BLaER1 treated with 17β-estradiol and CSF1 and Interleukin-3, amounts not matched to agents 10 nM and 100 nM (cell line): ENCODE measurements around the gene CCDC30.
"Not testable (repeated sequence)": the region's sequence is repeated elsewhere in the genome, so short reads cannot be mapped to it uniquely, and the experiment has no call there.

Source experiments
- H3K27ac ChIP-seq, 11 experiments: shearing (Covaris generic); formaldehyde crosslinking; 2 replicates each; pipeline ENCODE4 v1.8.1; 2022
- H3K27me3 ChIP-seq, 11 experiments: shearing (Covaris generic); formaldehyde crosslinking; 2 replicates each; pipeline ENCODE4 v1.8.1; 2022
- H3K36me3 ChIP-seq, 11 experiments: shearing (Covaris generic); formaldehyde crosslinking; 2 replicates each; pipeline ENCODE4 v1.8.1; 2022
- H3K4me1 ChIP-seq, 10 experiments: shearing (Covaris generic); formaldehyde crosslinking; 2 replicates each; pipeline ENCODE4 v1.8.1; 2022
- H3K4me2 ChIP-seq, 11 experiments: shearing (Covaris generic); formaldehyde crosslinking; 2 replicates each; pipeline ENCODE4 v1.8.1; 2022
- H3K4me3 ChIP-seq, 10 experiments: shearing (Covaris generic); formaldehyde crosslinking; 2 replicates each; pipeline ENCODE4 v1.8.1; 2022
- H3K9ac ChIP-seq, 11 experiments: shearing (Covaris generic); formaldehyde crosslinking; 2 replicates each; pipeline ENCODE4 v1.8.1; 2022
- H3K9me3 ChIP-seq, 11 experiments: shearing (Covaris generic); formaldehyde crosslinking; replicated peaks in 1 of 11; 2 replicates each; pipeline ENCODE4 v1.8.1; 2022
- H4K20me1 ChIP-seq, 11 experiments: shearing (Covaris generic); formaldehyde crosslinking; 2 replicates each; pipeline ENCODE4 v1.8.1; 2022
- Cebpa-rat ChIP-seq, 11 experiments: shearing (Covaris generic); IDR thresholded peaks; 2 replicates each; pipeline ENCODE4 v1.8.1; 2022

CCDC30 gene

GRCh38 chr1:42675467-42675866 lies 212.4 kb downstream of the CCDC30 start:
- no peak overlapping the region for H3K9ac ChIP-seq
- H3K4me3 ChIP-seq = no peak overlapping the region
- H3K9me3 ChIP-seq = no peaks in the 10 kb centered on the region
- peaks cover 10 to 22% (median 16%) of the 10 kb centered on the region in 10 experiments for H3K4me1 ChIP-seq
- no peak overlapping the region for H3K4me2 ChIP-seq
- H3K27me3 ChIP-seq = no peaks in the 10 kb centered on the region
- no peak for TF ChIP-seq Cebpa-rat (IDR thresholded peaks at IDR 0.05)
- H4K20me1 ChIP-seq = no peaks in the 10 kb centered on the region; a peak in 1 of 22 replicates
- H3K27ac ChIP-seq = no peak overlapping the region
- peaks cover 50 to 77% (median 70%) of the 10 kb centered on the region in 11 experiments for H3K36me3 ChIP-seq

GRCh38 chr1:42676534-42677087 lies 213.5 kb downstream of the CCDC30 start:
- H3K36me3 ChIP-seq = peaks cover 40 to 66% (median 59%) of the 10 kb centered on the region in 11 experiments
- H3K27ac ChIP-seq = no peak overlapping the region
- H3K4me1 ChIP-seq = peaks cover 18 to 30% (median 24%) of the 10 kb centered on the region in 10 experiments
- H3K9me3 ChIP-seq = no peaks in the 10 kb centered on the region
- H4K20me1 ChIP-seq = no peaks in the 10 kb centered on the region; a peak in 1 of 22 replicates
- no peak overlapping the region for H3K9ac ChIP-seq
- no peaks in the 10 kb centered on the region for H3K27me3 ChIP-seq
- H3K4me2 ChIP-seq = no peak overlapping the region
- TF ChIP-seq Cebpa-rat (IDR thresholded peaks at IDR 0.05) = no peak
- no peak overlapping the region for H3K4me3 ChIP-seq

GRCh38 chr1:42679364-42679983 lies 216.4 kb downstream of the CCDC30 start:
- Histone ChIP-seq H3K36me3 (peaks cover 33 to 53% (median 45%) of the 10 kb centered on the region in 11 experiments), H4K20me1 (peaks cover 16 to 18% (median 17%) of the 10 kb centered on the region in 11 experiments), H3K4me2 (peak overlapping the region in 10 of 11 experiments; percentile 88 to 97 (median 93); a peak in 15 of 22 replicates), H3K27me3 (no peaks in the 10 kb centered on the region), H3K27ac (peak overlapping the region in 1 of 11 experiments; percentile 3; a peak in 1 of 22 replicates), H3K4me1 (peaks cover 27 to 36% (median 31%) of the 10 kb centered on the region in 10 experiments), H3K9me3 (no peaks in the 10 kb centered on the region), H3K9ac (no peak overlapping the region; a peak in 2 of 22 replicates), H3K4me3 (no peak overlapping the region)
- TF ChIP-seq Cebpa-rat (IDR thresholded peaks at IDR 0.05) = no peak

- H3K9me3 ChIP-seq = no peaks in the 10 kb centered on the region
- peak overlapping the region in 1 of 10 experiments; percentile 95; a peak in 3 of 20 replicates for H3K4me3 ChIP-seq
- H3K27me3 ChIP-seq = no peaks in the 10 kb centered on the region
- TF ChIP-seq Cebpa-rat (IDR thresholded peaks at IDR 0.05) = no peak
- H3K27ac ChIP-seq = no peak overlapping the region; a peak in 1 of 22 replicates
- peak overlapping the region; percentile 88 to 97 (median 92) for H3K4me2 ChIP-seq
- H3K4me1 ChIP-seq = peaks cover 33 to 41% (median 36%) of the 10 kb centered on the region in 10 experiments
- peaks cover 32 to 53% (median 45%) of the 10 kb centered on the region in 11 experiments for H3K36me3 ChIP-seq
- peak overlapping the region in 1 of 11 experiments; percentile 93; a peak in 1 of 22 replicates for H3K9ac ChIP-seq
- H4K20me1 ChIP-seq = peaks cover 22 to 24% (median 23%) of the 10 kb centered on the region in 11 experiments
Observed at GRCh38 chr1:42680055-42680454, 217.0 kb downstream of the CCDC30 start.

- Histone ChIP-seq H3K36me3 (peaks cover 30 to 53% (median 45%) of the 10 kb centered on the region in 11 experiments), H4K20me1 (peaks cover 32 to 35% (median 33%) of the 10 kb centered on the region in 11 experiments), H3K9ac (peak overlapping the region; percentile 89 to 97 (median 93)), H3K4me3 (peak overlapping the region; percentile 79 to 98 (median 94)), H3K4me1 (peaks cover 42 to 48% (median 46%) of the 10 kb centered on the region in 10 experiments), H3K4me2 (peak overlapping the region; percentile 88 to 97 (median 92)), H3K27me3 (no peaks in the 10 kb centered on the region), H3K27ac (peak overlapping the region; percentile 85 to 98 (median 93)), H3K9me3 (no peaks in the 10 kb centered on the region)
- TF ChIP-seq Cebpa-rat (IDR thresholded peaks at IDR 0.05) = no peak
Observed at GRCh38 chr1:42680921-42681683, 218.0 kb downstream of the CCDC30 start.

GRCh38 chr1:42681741-42682483 lies 218.8 kb downstream of the CCDC30 start, which contains the start of gene YBX1:
YBX1 (plus strand) TSS chr1:42682418; CDS start chr1:42682566, 148 bp downstream.
- no peaks in the 10 kb centered on the region for H3K9me3 ChIP-seq
- no peaks in the 10 kb centered on the region for H3K27me3 ChIP-seq
- peaks cover 50 to 56% (median 54%) of the 10 kb centered on the region in 10 experiments for H3K4me1 ChIP-seq
- peak within 1 kb of the TSS; percentile 89 to 97 (median 93) for H3K9ac ChIP-seq
- H3K27ac ChIP-seq = peak within 1 kb of the TSS; percentile 85 to 98 (median 93)
- peak within 1 kb of the TSS; percentile 92 to 99 (median 96) for H3K4me2 ChIP-seq
- no peak for TF ChIP-seq Cebpa-rat (IDR thresholded peaks at IDR 0.05)
- peaks cover 35 to 53% (median 45%) of the 10 kb centered on the region in 11 experiments for H3K36me3 ChIP-seq
- peaks cover 40 to 43% (median 41%) of the 10 kb centered on the region in 11 experiments for H4K20me1 ChIP-seq
- peak within 1 kb of the TSS; percentile 79 to 98 (median 94) for H3K4me3 ChIP-seq

GRCh38 chr1:42682484-42682738 lies 219.3 kb downstream of the CCDC30 start:
- peaks cover 45 to 48% (median 46%) of the 10 kb centered on the region in 11 experiments for H4K20me1 ChIP-seq
- peak overlapping the region in 1 of 11 experiments; percentile 92; a peak in 1 of 22 replicates for H3K4me2 ChIP-seq
- peak overlapping the region; percentile 79 to 98 (median 94) for H3K4me3 ChIP-seq
- not testable (repeated sequence) for H3K27me3 ChIP-seq, H3K9me3 ChIP-seq
- peak overlapping the region; percentile 89 to 97 (median 93) for H3K9ac ChIP-seq
- H3K36me3 ChIP-seq = peaks cover 40 to 53% (median 45%) of the 10 kb centered on the region in 11 experiments
- peak overlapping the region; percentile 78 to 98 (median 93) for H3K27ac ChIP-seq
- peaks cover 55 to 61% (median 59%) of the 10 kb centered on the region in 10 experiments for H3K4me1 ChIP-seq

GRCh38 chr1:42682739-42683531 lies 219.8 kb downstream of the CCDC30 start:
- Histone ChIP-seq H3K27ac (peak overlapping the region; percentile 78 to 98 (median 93)), H3K4me3 (peak overlapping the region; percentile 79 to 98 (median 94)), H3K4me1 (peaks cover 61 to 67% (median 64%) of the 10 kb centered on the region in 10 experiments), H4K20me1 (peaks cover 51 to 53% (median 52%) of the 10 kb centered on the region in 11 experiments), H3K36me3 (peaks cover 45 to 53% (median 50%) of the 10 kb centered on the region in 11 experiments), H3K9ac (peak overlapping the region; percentile 89 to 97 (median 93)), H3K9me3 (no peaks in the 10 kb centered on the region), H3K27me3 (no peaks in the 10 kb centered on the region), H3K4me2 (peak overlapping the region; percentile 85 to 99 (median 93))
- no peak for TF ChIP-seq Cebpa-rat (IDR thresholded peaks at IDR 0.05)
